HepG2 (cell line): ENCODE data around the gene PRAC1. TPM values are rescaled to one million over a fixed set of nuclear protein-coding genes. Genes with fewer than 3 reads are reported as not detected.

Experiments used
- ATF7 ChIP-seq, 2 experiments: fragments of 450-650 bp in 1 of 2; sonication (generic) in 1 of 2; formaldehyde crosslinking in 1 of 2; IDR thresholded peaks; 2 replicates each; pipeline versions ENCODE4 v1.4.0 to v1.6.1; 2016 to 2020; ENCODE audit warnings: antibody characterized with exemption in 1 of 2, mild to moderate bottlenecking in 1 of 2, missing genetic modification reagents in 1 of 2
- FOXP4 ChIP-seq: sonication (generic); formaldehyde crosslinking; IDR thresholded peaks from 2 replicates; pipeline ENCODE4 v1.4.0; 2020; ENCODE audit warnings: missing genetic modification reagents
- KAT2B ChIP-seq: fragments of 150-350 bp; IDR thresholded peaks from 2 replicates; pipeline ENCODE4 v1.6.1; 2014; ENCODE audit warnings: low read depth, low read length, borderline replicate concordance
- STAG1 ChIP-seq: sonication (generic); formaldehyde crosslinking; IDR thresholded peaks from 2 replicates; pipeline ENCODE4 v1.4.0; 2020; ENCODE audit warnings: missing genetic modification reagents
- TBL1XR1 ChIP-seq: fragments of 150-350 bp; IDR thresholded peaks from 2 replicates; pipeline ENCODE4 v1.6.1; 2014; ENCODE audit warnings: borderline replicate concordance, low read length; ENCODE audit not compliant: partially characterized antibody
- TFDP2 ChIP-seq: sonication (generic); formaldehyde crosslinking; IDR thresholded peaks from 2 replicates; pipeline ENCODE4 v1.4.0; 2020; ENCODE audit warnings: missing genetic modification reagents
- ZFP36 ChIP-seq: fragments of 150-350 bp; IDR thresholded peaks from 2 replicates; pipeline ENCODE4 v1.6.1; 2018; ENCODE audit warnings: borderline replicate concordance, low read length, low read depth; ENCODE audit not compliant: partially characterized antibody
- ZNF768 ChIP-seq: sonication (generic); formaldehyde crosslinking; IDR thresholded peaks from 2 replicates; pipeline ENCODE4 v1.4.0; 2020; ENCODE audit warnings: missing genetic modification reagents
- ZSCAN9 ChIP-seq: IDR thresholded peaks from 2 replicates; pipeline ENCODE4 v1.6.1; 2016; ENCODE audit warnings: borderline replicate concordance
- ZXDC ChIP-seq: sonication (generic); formaldehyde crosslinking; IDR thresholded peaks from 2 replicates; pipeline ENCODE4 v1.5.0; 2020; ENCODE audit warnings: mild to moderate bottlenecking, missing genetic modification reagents
- polyA plus RNA-seq, 8 experiments: library from polyadenylated mRNA; depleted of rRNA in 3 of 8; stranded (reverse) in 7 of 8; unstranded in 1 of 8; fragments of >200 nt; fragmentation: Illumina TruSeq in 4 of 8; extraction: Trizol in 4 of 8; gene quantifications; 2 replicates each; pipeline versions ENCODE4 v1.2.1 to v1.2.3, GENCODE V29; 2011 to 2016; ENCODE audit warnings: low read depth in 4 of 8, missing spikeins in 1 of 8, mixed read lengths in 1 of 8; ENCODE audit not compliant: insufficient read depth in 1 of 8
- total RNA-seq, 5 experiments: library from RNA; depleted of rRNA; stranded (reverse); fragments of >200 nt; fragmentation: Illumina TruSeq; extraction: Trizol; gene quantifications; 2 replicates each; pipeline ENCODE4 v1.2.3, GENCODE V29; 2016; ENCODE audit warnings: low read depth in 1 of 5
- TF ChIP-seq, protein P1 (sequence below), 2 experiments: IDR thresholded peaks; 2 replicates each; pipeline ENCODE4 v1.6.1; 2011 to 2012; ENCODE audit warnings: low read length in 2 of 2, borderline replicate concordance in 1 of 2, low read depth in 1 of 2, mild to moderate bottlenecking in 1 of 2, moderate library complexity in 1 of 2
- TF ChIP-seq, protein P2 (sequence below): sonication (generic); formaldehyde crosslinking; IDR thresholded peaks from 2 replicates; pipeline ENCODE4 v1.5.1; 2020; ENCODE audit warnings: mild to moderate bottlenecking, missing genetic modification reagents, moderate library complexity

The PRAC1 gene
- total and polyA plus RNA-seq, 2 of the 13 experiments (the other 11 are each of a cell fraction or from before 2014, with no cell fraction given) = not detected

DNA sequence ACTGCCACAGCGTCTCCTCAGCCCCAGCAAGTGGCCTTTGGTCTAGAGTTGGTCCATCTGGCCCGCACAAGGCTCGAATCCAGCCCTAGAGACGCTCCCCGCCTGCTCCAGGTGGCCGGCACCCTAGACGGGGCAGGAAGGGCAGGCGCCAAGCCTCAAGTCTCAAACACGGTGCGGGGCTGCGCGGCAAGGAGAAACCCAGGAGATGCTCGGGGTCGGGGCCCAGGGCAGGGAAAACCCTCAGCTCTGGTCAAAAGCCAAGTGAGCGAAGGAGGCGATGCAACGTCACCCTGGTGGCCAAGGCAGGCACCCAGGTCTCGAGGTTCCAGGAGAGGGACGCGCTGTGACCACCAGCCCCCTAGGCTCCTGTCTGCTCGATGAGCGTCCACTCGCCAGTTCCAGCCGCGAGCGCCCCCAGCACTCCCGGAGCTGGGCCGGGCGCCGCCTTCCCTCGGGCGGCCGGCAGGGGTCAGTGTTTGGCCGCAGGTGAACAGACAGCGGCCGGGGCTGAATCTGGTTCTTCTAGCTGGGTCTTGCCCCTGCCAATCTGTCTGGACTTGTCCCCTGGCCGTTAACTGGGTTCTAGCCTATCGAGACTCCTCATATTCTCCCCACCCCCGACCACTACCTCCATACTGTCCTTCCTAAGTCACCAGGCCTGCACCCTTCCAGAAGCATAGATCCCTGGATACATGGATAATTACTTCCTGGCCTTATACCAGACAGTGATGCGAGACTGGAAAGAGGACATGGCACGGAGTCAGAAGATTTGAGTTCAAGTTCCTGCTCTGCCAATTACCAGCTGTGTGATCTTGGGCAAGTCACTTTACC lies 44.0 kb downstream of the PRAC1 start (continued):
- TF ChIP-seq FOXP4 (CRISPR knock-in tag) (0 out of 2 replicates have a peak, but pooled peaks have one; percentile 25), ZSCAN9 (CRISPR knock-in tag) (0 out of 2 replicates have a peak, but pooled peaks have one; percentile 40), ZFP36 (no peak), ZXDC (CRISPR knock-in tag) (no peak), KAT2B (no peak), TBL1XR1 (no peak), ZNF768 (CRISPR knock-in tag) (peak; percentile 75; the same call in 1 of the 2 replicates), ATF7 (IDR thresholded peaks at IDR 0.05) (no peak), ATF7 (CRISPR knock-in tag; IDR thresholded peaks at IDR 0.05) (no peak), STAG1 (CRISPR knock-in tag) (peak; percentile 93), TFDP2 (CRISPR knock-in tag) (peak; percentile 26; the same call in 1 of the 2 replicates)
- TF ChIP-seq, protein P1, sequence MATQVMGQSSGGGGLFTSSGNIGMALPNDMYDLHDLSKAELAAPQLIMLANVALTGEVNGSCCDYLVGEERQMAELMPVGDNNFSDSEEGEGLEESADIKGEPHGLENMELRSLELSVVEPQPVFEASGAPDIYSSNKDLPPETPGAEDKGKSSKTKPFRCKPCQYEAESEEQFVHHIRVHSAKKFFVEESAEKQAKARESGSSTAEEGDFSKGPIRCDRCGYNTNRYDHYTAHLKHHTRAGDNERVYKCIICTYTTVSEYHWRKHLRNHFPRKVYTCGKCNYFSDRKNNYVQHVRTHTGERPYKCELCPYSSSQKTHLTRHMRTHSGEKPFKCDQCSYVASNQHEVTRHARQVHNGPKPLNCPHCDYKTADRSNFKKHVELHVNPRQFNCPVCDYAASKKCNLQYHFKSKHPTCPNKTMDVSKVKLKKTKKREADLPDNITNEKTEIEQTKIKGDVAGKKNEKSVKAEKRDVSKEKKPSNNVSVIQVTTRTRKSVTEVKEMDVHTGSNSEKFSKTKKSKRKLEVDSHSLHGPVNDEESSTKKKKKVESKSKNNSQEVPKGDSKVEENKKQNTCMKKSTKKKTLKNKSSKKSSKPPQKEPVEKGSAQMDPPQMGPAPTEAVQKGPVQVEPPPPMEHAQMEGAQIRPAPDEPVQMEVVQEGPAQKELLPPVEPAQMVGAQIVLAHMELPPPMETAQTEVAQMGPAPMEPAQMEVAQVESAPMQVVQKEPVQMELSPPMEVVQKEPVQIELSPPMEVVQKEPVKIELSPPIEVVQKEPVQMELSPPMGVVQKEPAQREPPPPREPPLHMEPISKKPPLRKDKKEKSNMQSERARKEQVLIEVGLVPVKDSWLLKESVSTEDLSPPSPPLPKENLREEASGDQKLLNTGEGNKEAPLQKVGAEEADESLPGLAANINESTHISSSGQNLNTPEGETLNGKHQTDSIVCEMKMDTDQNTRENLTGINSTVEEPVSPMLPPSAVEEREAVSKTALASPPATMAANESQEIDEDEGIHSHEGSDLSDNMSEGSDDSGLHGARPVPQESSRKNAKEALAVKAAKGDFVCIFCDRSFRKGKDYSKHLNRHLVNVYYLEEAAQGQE (IDR thresholded peaks at IDR 0.05; ENCODE audit: borderline replicate concordance in 1 of 2, low read depth in 1 of 2, low read length in 2 of 2) = no peak
- TF ChIP-seq, protein P2, sequence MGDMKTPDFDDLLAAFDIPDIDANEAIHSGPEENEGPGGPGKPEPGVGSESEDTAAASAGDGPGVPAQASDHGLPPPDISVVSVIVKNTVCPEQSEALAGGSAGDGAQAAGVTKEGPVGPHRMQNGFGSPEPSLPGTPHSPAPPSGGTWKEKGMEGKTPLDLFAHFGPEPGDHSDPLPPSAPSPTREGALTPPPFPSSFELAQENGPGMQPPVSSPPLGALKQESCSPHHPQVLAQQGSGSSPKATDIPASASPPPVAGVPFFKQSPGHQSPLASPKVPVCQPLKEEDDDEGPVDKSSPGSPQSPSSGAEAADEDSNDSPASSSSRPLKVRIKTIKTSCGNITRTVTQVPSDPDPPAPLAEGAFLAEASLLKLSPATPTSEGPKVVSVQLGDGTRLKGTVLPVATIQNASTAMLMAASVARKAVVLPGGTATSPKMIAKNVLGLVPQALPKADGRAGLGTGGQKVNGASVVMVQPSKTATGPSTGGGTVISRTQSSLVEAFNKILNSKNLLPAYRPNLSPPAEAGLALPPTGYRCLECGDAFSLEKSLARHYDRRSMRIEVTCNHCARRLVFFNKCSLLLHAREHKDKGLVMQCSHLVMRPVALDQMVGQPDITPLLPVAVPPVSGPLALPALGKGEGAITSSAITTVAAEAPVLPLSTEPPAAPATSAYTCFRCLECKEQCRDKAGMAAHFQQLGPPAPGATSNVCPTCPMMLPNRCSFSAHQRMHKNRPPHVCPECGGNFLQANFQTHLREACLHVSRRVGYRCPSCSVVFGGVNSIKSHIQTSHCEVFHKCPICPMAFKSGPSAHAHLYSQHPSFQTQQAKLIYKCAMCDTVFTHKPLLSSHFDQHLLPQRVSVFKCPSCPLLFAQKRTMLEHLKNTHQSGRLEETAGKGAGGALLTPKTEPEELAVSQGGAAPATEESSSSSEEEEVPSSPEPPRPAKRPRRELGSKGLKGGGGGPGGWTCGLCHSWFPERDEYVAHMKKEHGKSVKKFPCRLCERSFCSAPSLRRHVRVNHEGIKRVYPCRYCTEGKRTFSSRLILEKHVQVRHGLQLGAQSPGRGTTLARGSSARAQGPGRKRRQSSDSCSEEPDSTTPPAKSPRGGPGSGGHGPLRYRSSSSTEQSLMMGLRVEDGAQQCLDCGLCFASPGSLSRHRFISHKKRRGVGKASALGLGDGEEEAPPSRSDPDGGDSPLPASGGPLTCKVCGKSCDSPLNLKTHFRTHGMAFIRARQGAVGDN (CRISPR knock-in tag) = peak; percentile 62; the same call in 1 of the 2 replicates
